B cell (primary cell): ENCODE results near the gene MYO19. TPM values are rescaled to one million over a fixed set of nuclear protein-coding genes. Genes with fewer than 3 reads are reported as not detected.
A peak's percentile ranks its signal among the peaks of the same experiment; 100 is the strongest.

Source experiments
- ATAC-seq: fragments of 200-7000 bp; cut with Tn5 transposase; one replicate; pipeline ENCODE4 v1.10.0; 2021; ENCODE audit warnings: low read depth, mild to moderate bottlenecking, moderate number of reproducible peaks, moderate library complexity
- CTCF ChIA-PET: fragments of 350-600 bp; sonication (Branson Sonifier 250); formaldehyde crosslinking; loops from one replicate; lab custom pipeline; 2021; ENCODE audit warnings: antibody characterized with exemption, inconsistent platforms; lab: Charles Lee
- POLR2A ChIA-PET: fragments of 350-600 bp; sonication (Branson Sonifier 250); formaldehyde crosslinking; loops from one replicate; lab custom pipeline; 2021; ENCODE audit warnings: antibody characterized with exemption; lab: Charles Lee
- DNase-seq: peaks from one replicate; pipeline ENCODE4 v3.0.0; 2013
- H2AFZ ChIP-seq: 2 replicates; pipeline ENCODE4 v1.6.1; 2012; ENCODE audit warnings: mild to moderate bottlenecking, low read depth, low read length; ENCODE audit not compliant: insufficient read depth, poor library complexity, severe bottlenecking
- H3K27ac ChIP-seq, 2 donors: 1 replicate in 1 of 2; 2 replicates in 1 of 2; pipeline ENCODE4 v1.5.1; 2012 to 2013; ENCODE audit warnings: low read length in 2 of 2, mild to moderate bottlenecking in 2 of 2, moderate library complexity in 1 of 2
- H3K27me3 ChIP-seq, 4 experiments: fragments of 200-600 bp in 1 of 4; sonication (generic) in 1 of 4; replicated peaks in 1 of 4; 1 replicate in 2 of 4; 2 replicates in 2 of 4; pipeline versions ENCODE4 v1.6.1 to v1.7.0; 2013 to 2016; ENCODE audit warnings: low read length in 3 of 4, mild to moderate bottlenecking in 2 of 4, mixed read lengths in 1 of 4, moderate library complexity in 1 of 4; ENCODE audit not compliant: insufficient read depth in 4 of 4, control insufficient read depth in 3 of 4; ENCODE audit errors: control extremely low read depth in 1 of 4
- H3K36me3 ChIP-seq, 2 experiments: replicated peaks in 1 of 2; 1 replicate in 1 of 2; 2 replicates in 1 of 2; pipeline versions ENCODE4 v1.6.1 to v1.7.1; 2013; ENCODE audit warnings: low read length in 1 of 2; ENCODE audit not compliant: insufficient read depth in 2 of 2, control insufficient read depth in 1 of 2; ENCODE audit errors: control extremely low read depth in 1 of 2, extremely low read depth in 1 of 2
- H3K4me1 ChIP-seq, 2 donors: fragments of 200-600 bp in 1 of 2; sonication (generic) in 1 of 2; 1 replicate in 1 of 2; 2 replicates in 1 of 2; pipeline versions ENCODE4 v1.5.1 to v1.6.1; 2013 to 2017; ENCODE audit warnings: low read length in 2 of 2; ENCODE audit not compliant: control insufficient read depth in 2 of 2, insufficient read depth in 2 of 2
- H3K4me2 ChIP-seq: replicated peaks from 2 replicates; pipeline ENCODE3; 2012; ENCODE audit warnings: mild to moderate bottlenecking, low read depth, low read length; ENCODE audit not compliant: poor library complexity, severe bottlenecking
- H3K4me3 ChIP-seq, 5 experiments: fragments of 200-600 bp in 1 of 5; sonication (generic) in 1 of 5; 1 replicate in 3 of 5; 2 replicates in 2 of 5; pipeline versions ENCODE4 v1.5.1 to v1.7.0; 2011 to 2016; ENCODE audit warnings: low read length in 4 of 5, mild to moderate bottlenecking in 4 of 5, low read depth in 2 of 5, control low read depth in 1 of 5, moderate library complexity in 1 of 5; ENCODE audit not compliant: insufficient read depth in 1 of 5; ENCODE audit errors: control extremely low read depth in 1 of 5, extremely low read depth in 1 of 5
- H3K79me2 ChIP-seq: fragments of 200-600 bp; sonication (generic); one replicate; pipeline ENCODE4 v1.6.0; 2016; ENCODE audit warnings: low read length; ENCODE audit not compliant: control insufficient read depth, insufficient read depth
- H3K9ac ChIP-seq: fragments of 200-600 bp; sonication (generic); 2 replicates; pipeline ENCODE4 v1.6.1; 2017; ENCODE audit warnings: mild to moderate bottlenecking, low read length, moderate library complexity
- H3K9me3 ChIP-seq, 3 donors: one replicate each; pipeline versions ENCODE4 v1.6.1 to v1.7.1; 2013; ENCODE audit warnings: low read length in 2 of 3; ENCODE audit not compliant: control insufficient read depth in 2 of 3, insufficient read depth in 1 of 3; ENCODE audit errors: control extremely low read depth in 1 of 3
- H4K20me1 ChIP-seq: 2 replicates; pipeline ENCODE4 v1.6.0; 2012; ENCODE audit warnings: mild to moderate bottlenecking, low read length; ENCODE audit not compliant: insufficient read depth, control insufficient read depth, poor library complexity, severe bottlenecking
- H3K27ac Mint-ChIP-seq: one replicate; pipeline ENCODE4 v1.8.0; 2021; ENCODE audit warnings: mixed read lengths
- H3K27me3 Mint-ChIP-seq: one replicate; pipeline ENCODE4 v1.8.0; 2021; ENCODE audit warnings: mixed read lengths
- H3K4me1 Mint-ChIP-seq: one replicate; pipeline ENCODE4 v1.8.0; 2021; ENCODE audit warnings: mixed read lengths
- H3K4me3 Mint-ChIP-seq: one replicate; pipeline ENCODE4 v1.8.0; 2021; ENCODE audit warnings: mixed read lengths
- H3K9me3 Mint-ChIP-seq: one replicate; pipeline ENCODE4 v1.8.0; 2022; ENCODE audit warnings: mixed read lengths; ENCODE audit not compliant: insufficient read depth
- CTCF ChIP-seq: fragments of 200-600 bp; IDR thresholded peaks from one replicate; pipeline ENCODE4 v1.8.0; 2022; ENCODE audit warnings: antibody characterized with exemption, mild to moderate bottlenecking
- EZH2 ChIP-seq: IDR thresholded peaks from 2 replicates; pipeline ENCODE4 v1.6.1; 2012; ENCODE audit warnings: borderline replicate concordance, low read depth, mild to moderate bottlenecking, moderate library complexity, low read length; ENCODE audit not compliant: insufficient read depth, poor library complexity, severe bottlenecking
- WGBS: methylation state at CpG from one replicate; pipeline ENCODE4 v1.1.5; 2013; ENCODE audit warnings: missing lambda C conversion rate; ENCODE audit not compliant: insufficient coverage; 5-methylcytosine and 5-hydroxymethylcytosine counted together
- intact Hi-C: fragments of 100-400 bp; cut with micrococcal nuclease; formaldehyde crosslinking; loops from one replicate; pipeline ENCODE4 v1.10.0; 2022
- polyA plus RNA-seq: library from polyadenylated mRNA; depleted of rRNA; stranded (reverse); fragments of >200 nt; gene quantifications from 2 replicates; pipeline ENCODE4 v1.2.3, GENCODE V29; 2012
- total RNA-seq, 2 donors: library from RNA; stranded (reverse); fragments of 120-200 nt in 1 of 2; gene quantifications; 1 replicate in 1 of 2; 2 replicates in 1 of 2; pipeline versions ENCODE4 v1.2.3 to v1.2.4, GENCODE V29; 2013 to 2022

Gene MYO19
- total and polyA plus RNA-seq, 2 donors (not counting 1 experiment from before 2014, with no cell fraction given), result 65.7 to 88.7 TPM

GRCh38 chr17:36545465-36546417 is 11.1 kb upstream of the MYO19 start:
- Mint-ChIP-seq H3K4me3 (peak overlapping the region; percentile 96), H3K9me3 (no peaks in the 10 kb centered on the region), H3K4me1 (peaks cover 48% of the 10 kb centered on the region), H3K27me3 (no peaks in the 10 kb centered on the region), H3K27ac (peak overlapping the region; percentile 98)
- no peaks in the 10 kb centered on the region for H3K9me3 ChIP-seq
- ChIA-PET CTCF (interaction anchor here (0.9 to 5.0 kb wide), 5 partner anchors 8 to 56 kb away, joined by 3 to 34 read pairs (median 5); partner anchors contain the start of genes MRM1, MYO19 and PIGW), POLR2A (interaction anchor here (0.6 to 3.5 kb wide), 6 partner anchors 11 to 176 kb away, joined by 3 to 57 read pairs (median 5); partner anchors contain the start of genes MRM1, MYO19, PIGW and ZNHIT3)
- H3K79me2 ChIP-seq, result peaks cover 72% of the 10 kb centered on the region
- peak overlapping the region; percentile 74 to 94 (median 92) for H3K4me3 ChIP-seq
- under 1% methylated on average over 43 of the region's 60 CpGs for WGBS
- peak overlapping the region; percentile 96 to 100 for H3K27ac ChIP-seq
- peak overlapping the region; percentile 100 for H3K9ac ChIP-seq
- peak overlapping the region; percentile 93 for H3K4me2 ChIP-seq
- H2AFZ ChIP-seq, result peak overlapping the region; percentile 54
- intact Hi-C loops, result loop anchor here (1.0 to 10.0 kb wide), 7 partner anchors 46 to 1201 kb away; partner anchors contain the start of genes AATF, DHRS11, MRM1 and ZNHIT3
- DNase-seq (peak; percentile 97), ATAC-seq (peak; percentile 71)
- TF ChIP-seq CTCF, result no peak
- no peak for TF ChIP-seq EZH2
- peaks cover 53% of the 10 kb centered on the region for H4K20me1 ChIP-seq
- H3K36me3 ChIP-seq, result peaks cover 0 to 6% of the 10 kb centered on the region in 2 experiments
- no peaks in the 10 kb centered on the region for H3K27me3 ChIP-seq
- peaks cover 43 to 46% of the 10 kb centered on the region in 2 donors for H3K4me1 ChIP-seq
